GM23248 (cell line): Measurements from ENCODE around the gene TXNRD1.

ENCODE experiments used
- EZH2 ChIP-seq: fragments of 200-600 bp; sonication (generic); IDR thresholded peaks from 2 replicates; pipeline ENCODE4 v1.6.1; 2018; ENCODE audit warnings: antibody characterized with exemption, mild to moderate bottlenecking; ENCODE audit not compliant: insufficient read depth, poor library complexity, severe bottlenecking
- EZH2phosphoT487 ChIP-seq: fragments of 200-600 bp; sonication (generic); IDR thresholded peaks from 2 replicates; pipeline ENCODE4 v1.6.1; 2018; ENCODE audit warnings: antibody characterized with exemption, moderate library complexity, mild to moderate bottlenecking, low read depth; ENCODE audit not compliant: insufficient read depth

GRCh38 chr12:104384141-104384880 lies 168.7 kb downstream of the TXNRD1 start:
- TF ChIP-seq EZH2phosphoT487 (no peak), EZH2 (no peak)
